ENCODE data around the gene SLC15A2.

DNA sequence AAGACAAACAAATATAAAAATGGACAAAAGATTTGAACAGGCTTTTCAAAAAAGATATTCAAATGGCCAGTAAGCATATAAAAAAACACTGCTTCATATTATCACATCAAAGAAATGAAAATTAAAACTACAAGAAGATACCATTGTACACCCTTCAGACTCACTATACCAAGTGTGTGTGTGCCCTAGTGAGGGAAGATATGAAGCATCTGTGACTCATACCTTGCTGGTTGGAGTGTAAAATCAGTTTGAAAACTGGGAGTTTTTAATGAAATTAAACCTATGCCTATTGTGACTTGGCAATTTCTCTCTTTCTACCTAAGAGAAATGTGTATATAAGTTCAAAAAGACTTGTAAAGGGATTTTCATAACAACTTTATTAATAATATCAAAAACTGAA, 23.5 kb upstream of the SLC15A2 start:
- no peak for TF ChIP-seq POLR2A (IDR thresholded peaks at IDR 0.05)
- TF ChIP-seq, protein P1, sequence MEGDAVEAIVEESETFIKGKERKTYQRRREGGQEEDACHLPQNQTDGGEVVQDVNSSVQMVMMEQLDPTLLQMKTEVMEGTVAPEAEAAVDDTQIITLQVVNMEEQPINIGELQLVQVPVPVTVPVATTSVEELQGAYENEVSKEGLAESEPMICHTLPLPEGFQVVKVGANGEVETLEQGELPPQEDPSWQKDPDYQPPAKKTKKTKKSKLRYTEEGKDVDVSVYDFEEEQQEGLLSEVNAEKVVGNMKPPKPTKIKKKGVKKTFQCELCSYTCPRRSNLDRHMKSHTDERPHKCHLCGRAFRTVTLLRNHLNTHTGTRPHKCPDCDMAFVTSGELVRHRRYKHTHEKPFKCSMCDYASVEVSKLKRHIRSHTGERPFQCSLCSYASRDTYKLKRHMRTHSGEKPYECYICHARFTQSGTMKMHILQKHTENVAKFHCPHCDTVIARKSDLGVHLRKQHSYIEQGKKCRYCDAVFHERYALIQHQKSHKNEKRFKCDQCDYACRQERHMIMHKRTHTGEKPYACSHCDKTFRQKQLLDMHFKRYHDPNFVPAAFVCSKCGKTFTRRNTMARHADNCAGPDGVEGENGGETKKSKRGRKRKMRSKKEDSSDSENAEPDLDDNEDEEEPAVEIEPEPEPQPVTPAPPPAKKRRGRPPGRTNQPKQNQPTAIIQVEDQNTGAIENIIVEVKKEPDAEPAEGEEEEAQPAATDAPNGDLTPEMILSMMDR (IDR thresholded peaks at IDR 0.05), result no peak

All from esophagus squamous epithelium (tissue), 4 donors.